ENCODE measurements around the gene ZNF620. TPM values are rescaled to one million over a fixed set of nuclear protein-coding genes. Genes with fewer than 3 reads are reported as not detected.
"Not testable (repeated sequence)": the region's sequence is repeated elsewhere in the genome, so short reads cannot be mapped to it uniquely, and the experiment has no call there.

ZNF620 gene
- total and polyA plus RNA-seq, 7 donors = 1.4 to 7.3 (median 2.1) TPM

GRCh38 chr3:40461161-40461560, 44.7 kb upstream of the ZNF620 start:
- 77 to 78% methylated on average over 3 of the region's 3 CpGs for whole genome bisulfite sequencing, 2 donors
- Histone ChIP-seq H3K4me1 (peaks cover 0 to 26% (median 22%) of the 10 kb centered on the region in 4 donors), H3K36me3 (peaks cover 22 to 72% (median 50%) of the 10 kb centered on the region in 4 donors)

DNA sequence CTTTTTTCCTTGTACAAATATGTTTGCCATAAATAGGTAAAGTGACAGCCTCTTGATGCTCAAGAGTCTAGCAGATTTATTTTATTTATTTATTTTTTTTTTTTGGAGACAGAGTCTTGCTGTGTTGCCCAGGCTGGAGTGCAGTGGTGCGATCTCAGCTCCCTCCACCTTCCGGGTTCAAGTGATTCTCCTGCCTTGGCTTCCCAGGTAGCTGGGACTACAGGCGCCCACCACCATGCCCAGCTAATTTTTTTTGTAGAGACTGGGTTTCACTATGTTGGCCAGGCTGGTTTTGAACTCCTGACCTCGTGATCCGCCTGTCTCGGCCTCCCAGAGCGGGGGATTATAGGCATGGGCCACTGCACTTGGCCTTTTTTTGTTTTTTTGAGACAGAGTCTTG, 43.0 kb upstream of the ZNF620 start:
- Histone ChIP-seq H3K36me3 (peaks cover 22 to 79% (median 50%) of the 10 kb centered on the region in 4 donors), H3K4me1 (peaks cover 0 to 17% (median 16%) of the 10 kb centered on the region in 4 donors)
- 95 to 96% methylated on average over 7 of the region's 7 CpGs for WGBS, 2 donors
- H3K27ac ChIP-seq; intact Hi-C loops (cut with DNase I); H3K4me3 ChIP-seq; H3K27me3 ChIP-seq; H3K9me3 ChIP-seq; DNase-seq: not testable (repeated sequence)

More at GRCh38 chr3:40461161-40461560, 44.7 kb upstream of the ZNF620 start:
- H3K27me3 ChIP-seq = no peaks in the 10 kb centered on the region
- DNase-seq = no peak
- no peaks in the 10 kb centered on the region for H3K9me3 ChIP-seq
- H3K27ac ChIP-seq = no peak overlapping the region
- no peak for TF ChIP-seq EP300 (IDR thresholded peaks at IDR 0.05)
- no peak for TF ChIP-seq POLR2A (IDR thresholded peaks at IDR 0.05)
- no peak for TF ChIP-seq POLR2AphosphoS5 (IDR thresholded peaks at IDR 0.05)
- TF ChIP-seq, protein P1, sequence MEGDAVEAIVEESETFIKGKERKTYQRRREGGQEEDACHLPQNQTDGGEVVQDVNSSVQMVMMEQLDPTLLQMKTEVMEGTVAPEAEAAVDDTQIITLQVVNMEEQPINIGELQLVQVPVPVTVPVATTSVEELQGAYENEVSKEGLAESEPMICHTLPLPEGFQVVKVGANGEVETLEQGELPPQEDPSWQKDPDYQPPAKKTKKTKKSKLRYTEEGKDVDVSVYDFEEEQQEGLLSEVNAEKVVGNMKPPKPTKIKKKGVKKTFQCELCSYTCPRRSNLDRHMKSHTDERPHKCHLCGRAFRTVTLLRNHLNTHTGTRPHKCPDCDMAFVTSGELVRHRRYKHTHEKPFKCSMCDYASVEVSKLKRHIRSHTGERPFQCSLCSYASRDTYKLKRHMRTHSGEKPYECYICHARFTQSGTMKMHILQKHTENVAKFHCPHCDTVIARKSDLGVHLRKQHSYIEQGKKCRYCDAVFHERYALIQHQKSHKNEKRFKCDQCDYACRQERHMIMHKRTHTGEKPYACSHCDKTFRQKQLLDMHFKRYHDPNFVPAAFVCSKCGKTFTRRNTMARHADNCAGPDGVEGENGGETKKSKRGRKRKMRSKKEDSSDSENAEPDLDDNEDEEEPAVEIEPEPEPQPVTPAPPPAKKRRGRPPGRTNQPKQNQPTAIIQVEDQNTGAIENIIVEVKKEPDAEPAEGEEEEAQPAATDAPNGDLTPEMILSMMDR (IDR thresholded peaks at IDR 0.05) = no peak
- H3K4me3 ChIP-seq = no peak overlapping the region
- intact Hi-C loops (cut with DNase I) = no loop called here

GRCh38 chr3:40463579-40463978, 42.3 kb upstream of the ZNF620 start:
- Histone ChIP-seq H3K36me3 (peaks cover 20 to 72% (median 47%) of the 10 kb centered on the region in 4 donors), H3K4me1 (peaks cover 0 to 9% (median 9%) of the 10 kb centered on the region in 4 donors), H3K27me3 (no peaks in the 10 kb centered on the region), H3K9me3 (no peaks in the 10 kb centered on the region), H3K4me3 (no peak overlapping the region), H3K27ac (no peak overlapping the region)
- TF ChIP-seq, protein P1 (IDR thresholded peaks at IDR 0.05) = no peak
- TF ChIP-seq POLR2A (IDR thresholded peaks at IDR 0.05) (no peak), EP300 (IDR thresholded peaks at IDR 0.05) (no peak), POLR2AphosphoS5 (IDR thresholded peaks at IDR 0.05) (no peak)
- DNase-seq = no peak
- intact Hi-C loops (cut with DNase I) = no loop called here
- 96 to 98% methylated on average over 2 of the region's 2 CpGs for WGBS, 2 donors

GRCh38 chr3:40464339-40465110, 41.3 kb upstream of the ZNF620 start:
- H3K36me3 ChIP-seq = peaks cover 12 to 62% (median 39%) of the 10 kb centered on the region in 4 donors
- H3K4me1 ChIP-seq = no peaks in the 10 kb centered on the region
- 65 to 71% methylated on average over 9 of the region's 9 CpGs for WGBS, 2 donors
- TF ChIP-seq EP300 (IDR thresholded peaks at IDR 0.05) (no peak), POLR2AphosphoS5 (IDR thresholded peaks at IDR 0.05) (peak in 1 of 4 donors; percentile 15)
- DNase-seq = no peak
- H3K27me3 ChIP-seq = no peaks in the 10 kb centered on the region
- no peak overlapping the region for H3K27ac ChIP-seq
- intact Hi-C loops (cut with DNase I) = no loop called here
- H3K4me3 ChIP-seq = no peak overlapping the region
- no peaks in the 10 kb centered on the region for H3K9me3 ChIP-seq

DNA sequence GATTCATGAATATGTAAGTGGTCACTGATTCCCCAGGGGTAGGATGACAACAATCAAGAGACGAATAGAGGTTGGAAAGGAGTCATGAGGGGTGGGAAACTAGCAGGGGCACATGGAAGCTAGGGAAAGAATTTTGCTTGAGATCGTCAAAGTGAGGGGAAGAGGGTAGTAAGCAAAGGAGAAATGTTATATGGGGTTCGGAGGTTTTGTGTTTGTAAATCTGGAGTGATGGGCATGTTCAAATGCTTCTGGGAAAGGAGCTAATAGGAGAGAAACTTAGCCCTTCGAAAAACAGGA, 40.8 kb upstream of the ZNF620 start:
- no peaks in the 10 kb centered on the region for H3K27me3 ChIP-seq
- no peaks in the 10 kb centered on the region for H3K9me3 ChIP-seq
- TF ChIP-seq POLR2A (IDR thresholded peaks at IDR 0.05) = no peak
- TF ChIP-seq, protein P1 (IDR thresholded peaks at IDR 0.05) = no peak
- no peak for TF ChIP-seq EP300 (IDR thresholded peaks at IDR 0.05)
- TF ChIP-seq POLR2AphosphoS5 (IDR thresholded peaks at IDR 0.05) = no peak
- H3K36me3 ChIP-seq = peaks cover 12 to 57% (median 36%) of the 10 kb centered on the region in 4 donors
- H3K4me3 ChIP-seq = no peak overlapping the region
- H3K27ac ChIP-seq = no peak overlapping the region
- no peak for DNase-seq
- no peaks in the 10 kb centered on the region for H3K4me1 ChIP-seq
- intact Hi-C loops (cut with DNase I) = no loop called here
- 87% methylated on average over 4 of the region's 4 CpGs for WGBS, 2 donors
